GM10266 (cell line): Measurements from ENCODE around the gene MAPK8IP2.
"Not testable (repeated sequence)": the region's sequence is repeated elsewhere in the genome, so short reads cannot be mapped to it uniquely, and the experiment has no call there.

Experiments used
- DNase-seq: peaks from one replicate; pipeline ENCODE4 v3.0.0; 2012; ENCODE audit errors: extremely low spot score
- TF ChIP-seq, protein P1 (sequence below): IDR thresholded peaks from 2 replicates; pipeline ENCODE4 v1.5.1; 2012; ENCODE audit warnings: mild to moderate bottlenecking, low read depth; ENCODE audit not compliant: control insufficient read depth, insufficient read depth; ENCODE audit errors: missing control alignments

Gene MAPK8IP2

GRCh38 chr22:50653256-50653655, 52.7 kb downstream of the MAPK8IP2 start:
- DNase-seq, result no peak
- TF ChIP-seq, protein P1, sequence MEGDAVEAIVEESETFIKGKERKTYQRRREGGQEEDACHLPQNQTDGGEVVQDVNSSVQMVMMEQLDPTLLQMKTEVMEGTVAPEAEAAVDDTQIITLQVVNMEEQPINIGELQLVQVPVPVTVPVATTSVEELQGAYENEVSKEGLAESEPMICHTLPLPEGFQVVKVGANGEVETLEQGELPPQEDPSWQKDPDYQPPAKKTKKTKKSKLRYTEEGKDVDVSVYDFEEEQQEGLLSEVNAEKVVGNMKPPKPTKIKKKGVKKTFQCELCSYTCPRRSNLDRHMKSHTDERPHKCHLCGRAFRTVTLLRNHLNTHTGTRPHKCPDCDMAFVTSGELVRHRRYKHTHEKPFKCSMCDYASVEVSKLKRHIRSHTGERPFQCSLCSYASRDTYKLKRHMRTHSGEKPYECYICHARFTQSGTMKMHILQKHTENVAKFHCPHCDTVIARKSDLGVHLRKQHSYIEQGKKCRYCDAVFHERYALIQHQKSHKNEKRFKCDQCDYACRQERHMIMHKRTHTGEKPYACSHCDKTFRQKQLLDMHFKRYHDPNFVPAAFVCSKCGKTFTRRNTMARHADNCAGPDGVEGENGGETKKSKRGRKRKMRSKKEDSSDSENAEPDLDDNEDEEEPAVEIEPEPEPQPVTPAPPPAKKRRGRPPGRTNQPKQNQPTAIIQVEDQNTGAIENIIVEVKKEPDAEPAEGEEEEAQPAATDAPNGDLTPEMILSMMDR, result no peak

GRCh38 chr22:50654664-50655063, 54.1 kb downstream of the MAPK8IP2 start:
- DNase-seq, result not testable (repeated sequence)

DNA sequence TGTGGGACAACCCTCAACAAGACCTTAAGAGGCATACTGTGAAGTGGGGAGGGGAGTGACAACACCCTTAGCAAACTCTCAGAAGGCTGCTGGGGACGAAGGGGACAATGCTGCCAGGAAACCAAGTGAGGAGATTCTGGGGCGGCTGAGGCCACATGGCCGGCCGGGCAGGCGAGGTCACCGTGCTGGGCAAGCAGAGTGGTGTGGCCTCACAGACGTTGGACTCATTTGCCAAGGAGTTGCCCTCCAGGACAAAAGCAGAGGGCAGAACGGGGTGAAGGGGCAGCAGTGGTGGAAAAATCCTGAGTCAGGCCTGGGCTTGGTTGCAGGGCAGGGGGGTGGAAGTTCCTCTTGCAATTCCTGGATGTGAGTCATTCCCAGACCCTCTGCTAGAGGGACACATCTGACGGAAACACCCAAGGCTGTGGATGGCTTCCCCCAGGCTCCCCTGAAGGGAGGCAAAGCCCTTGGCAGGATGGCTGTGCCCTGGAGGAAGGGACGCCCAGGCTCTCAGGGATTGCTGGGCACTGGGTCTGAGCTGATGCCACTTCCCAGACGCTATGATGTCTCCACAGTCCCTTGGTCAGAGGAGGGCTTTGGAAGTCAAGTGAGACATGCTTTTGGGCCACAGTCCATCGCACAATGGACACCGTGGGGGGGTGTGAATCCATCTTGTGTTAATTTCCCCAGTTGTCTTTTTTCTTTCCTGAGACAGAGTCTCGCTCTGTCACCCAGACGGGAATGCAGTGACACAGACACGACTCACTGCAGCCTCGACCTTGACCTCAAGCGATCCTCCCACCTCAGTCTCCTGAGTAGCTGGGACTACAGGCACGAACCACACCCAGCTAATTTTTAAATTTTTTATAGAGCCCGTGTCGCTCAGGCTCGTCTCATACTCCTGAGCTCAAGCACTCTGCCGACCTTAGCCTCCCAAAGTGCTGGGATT, 55.8 kb downstream of the MAPK8IP2 start:
- no peak for DNase-seq

DNA sequence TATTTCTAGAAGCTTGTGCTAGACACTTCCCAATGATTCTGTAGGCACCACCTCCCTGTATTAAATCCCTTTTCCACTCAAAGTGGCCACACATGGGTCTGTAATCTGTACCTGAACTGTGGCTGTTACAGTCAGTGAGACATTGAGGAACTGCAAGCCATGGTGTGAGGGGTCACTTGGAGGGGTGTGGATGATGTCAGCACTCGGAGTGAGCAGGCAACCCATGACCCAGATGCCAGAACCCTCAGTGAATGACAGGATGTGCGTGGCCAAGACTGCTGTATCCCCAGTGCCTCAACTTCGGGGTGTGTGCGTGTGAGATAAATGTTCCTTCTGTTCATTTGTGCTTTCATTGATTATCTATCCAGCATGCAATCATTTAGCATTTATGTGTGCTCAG, 57.3 kb downstream of the MAPK8IP2 start:
- TF ChIP-seq, protein P1, result no peak
- no peak for DNase-seq

More for the DNA sequence above, 55.8 kb downstream of the MAPK8IP2 start:
- TF ChIP-seq, protein P1, result no peak

DNA sequence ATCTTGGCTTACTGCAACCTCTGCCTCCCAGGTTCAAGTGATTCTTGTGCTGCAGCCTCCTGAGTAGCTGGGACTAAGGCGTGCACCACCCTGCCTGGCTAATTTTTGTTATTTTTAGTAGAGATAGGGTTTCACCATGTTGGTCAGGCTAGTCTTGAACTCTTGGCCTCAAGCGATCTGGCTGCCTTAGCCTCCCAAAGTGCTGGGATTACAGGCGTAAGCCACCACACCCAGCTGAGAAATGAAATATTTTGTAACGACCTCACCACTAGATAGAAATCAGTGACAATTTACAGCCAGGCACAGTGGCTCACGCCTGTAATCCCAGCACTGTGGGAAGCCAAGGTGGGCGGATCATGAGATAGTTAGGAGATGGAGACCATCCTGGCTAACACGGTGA, 59.1 kb downstream of the MAPK8IP2 start:
- DNase-seq, result not testable (repeated sequence)

- no peak for DNase-seq
- TF ChIP-seq, protein P1, result no peak
Observed at GRCh38 chr22:50660306-50660705, 59.7 kb downstream of the MAPK8IP2 start.
